ENCODE measurements around the gene ZNF426. TPM values are rescaled to one million over a fixed set of nuclear protein-coding genes. Genes with fewer than 3 reads are reported as not detected.
A peak's percentile ranks its signal among the peaks of the same experiment; 100 is the strongest.

ZNF426 gene
- total and polyA plus RNA-seq, 2 of the 13 experiments (the other 11 are each of a cell fraction or from before 2014, with no cell fraction given), result 3.8 to 14.9 TPM

DNA sequence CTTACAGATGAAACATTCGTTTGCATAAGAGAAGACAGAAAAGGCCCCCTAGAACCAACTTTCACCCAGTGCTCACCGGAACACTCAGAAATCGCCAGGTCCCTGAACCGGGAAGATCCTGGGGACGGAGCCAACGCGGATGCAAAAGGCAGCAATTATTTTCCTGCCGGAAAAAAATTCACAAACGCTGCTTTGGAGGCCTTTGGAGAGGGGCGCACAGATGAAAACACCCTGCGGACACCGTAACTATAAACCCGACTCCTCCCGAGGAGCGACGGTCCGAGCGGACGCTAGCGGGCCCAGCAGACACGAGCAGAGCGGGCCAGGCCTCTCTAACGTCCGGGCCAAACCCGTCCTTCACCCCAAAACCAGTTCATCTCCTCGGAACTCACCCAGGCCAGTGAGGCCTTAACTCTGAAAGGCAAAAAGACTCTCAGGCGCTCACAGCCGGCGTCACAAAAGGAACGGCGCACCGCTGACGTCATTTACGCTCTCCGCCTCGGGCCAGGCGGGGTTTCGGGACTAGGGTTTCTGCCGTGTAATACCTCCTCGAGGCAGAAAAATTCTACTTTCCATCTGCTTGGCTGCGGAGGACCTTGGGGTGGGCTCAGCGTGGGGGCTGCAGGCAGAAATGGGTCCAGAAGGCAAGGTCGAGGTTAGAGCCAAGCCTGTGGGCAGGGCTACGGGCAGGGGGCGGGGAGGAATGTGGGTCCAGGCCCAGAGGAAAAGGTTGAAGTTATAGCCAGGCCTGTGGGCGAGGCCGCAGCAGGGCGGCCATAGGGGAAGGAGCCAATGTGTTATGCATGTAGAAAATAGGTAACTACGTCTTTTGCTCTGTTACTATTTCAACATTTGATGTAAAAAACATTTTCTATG is at the start of gene ZNF426 (continued):
- TF ChIP-seq ONECUT2 (CRISPR knock-in tag; IDR thresholded peaks at IDR 0.05), result no peak
- no peak for TF ChIP-seq ZNF512B (CRISPR knock-in tag; IDR thresholded peaks at IDR 0.05; ENCODE audit: borderline replicate concordance)
- TF ChIP-seq GATA4 (IDR thresholded peaks at IDR 0.05; ENCODE audit: borderline replicate concordance, low read depth), result 0 out of 2 replicates have a peak, but pooled peaks have one; percentile 29
- TF ChIP-seq ZNF451 (CRISPR knock-in tag; IDR thresholded peaks at IDR 0.05), result no peak; the same call in 1 of the 2 replicates
- TF ChIP-seq ZSCAN21 (CRISPR knock-in tag; IDR thresholded peaks at IDR 0.05; ENCODE audit: borderline replicate concordance), result peak; percentile 41; the same call in 1 of the 2 replicates
- TF ChIP-seq SP140L (CRISPR knock-in tag; IDR thresholded peaks at IDR 0.05; ENCODE audit: borderline replicate concordance), result no peak
- TF ChIP-seq, protein P1, sequence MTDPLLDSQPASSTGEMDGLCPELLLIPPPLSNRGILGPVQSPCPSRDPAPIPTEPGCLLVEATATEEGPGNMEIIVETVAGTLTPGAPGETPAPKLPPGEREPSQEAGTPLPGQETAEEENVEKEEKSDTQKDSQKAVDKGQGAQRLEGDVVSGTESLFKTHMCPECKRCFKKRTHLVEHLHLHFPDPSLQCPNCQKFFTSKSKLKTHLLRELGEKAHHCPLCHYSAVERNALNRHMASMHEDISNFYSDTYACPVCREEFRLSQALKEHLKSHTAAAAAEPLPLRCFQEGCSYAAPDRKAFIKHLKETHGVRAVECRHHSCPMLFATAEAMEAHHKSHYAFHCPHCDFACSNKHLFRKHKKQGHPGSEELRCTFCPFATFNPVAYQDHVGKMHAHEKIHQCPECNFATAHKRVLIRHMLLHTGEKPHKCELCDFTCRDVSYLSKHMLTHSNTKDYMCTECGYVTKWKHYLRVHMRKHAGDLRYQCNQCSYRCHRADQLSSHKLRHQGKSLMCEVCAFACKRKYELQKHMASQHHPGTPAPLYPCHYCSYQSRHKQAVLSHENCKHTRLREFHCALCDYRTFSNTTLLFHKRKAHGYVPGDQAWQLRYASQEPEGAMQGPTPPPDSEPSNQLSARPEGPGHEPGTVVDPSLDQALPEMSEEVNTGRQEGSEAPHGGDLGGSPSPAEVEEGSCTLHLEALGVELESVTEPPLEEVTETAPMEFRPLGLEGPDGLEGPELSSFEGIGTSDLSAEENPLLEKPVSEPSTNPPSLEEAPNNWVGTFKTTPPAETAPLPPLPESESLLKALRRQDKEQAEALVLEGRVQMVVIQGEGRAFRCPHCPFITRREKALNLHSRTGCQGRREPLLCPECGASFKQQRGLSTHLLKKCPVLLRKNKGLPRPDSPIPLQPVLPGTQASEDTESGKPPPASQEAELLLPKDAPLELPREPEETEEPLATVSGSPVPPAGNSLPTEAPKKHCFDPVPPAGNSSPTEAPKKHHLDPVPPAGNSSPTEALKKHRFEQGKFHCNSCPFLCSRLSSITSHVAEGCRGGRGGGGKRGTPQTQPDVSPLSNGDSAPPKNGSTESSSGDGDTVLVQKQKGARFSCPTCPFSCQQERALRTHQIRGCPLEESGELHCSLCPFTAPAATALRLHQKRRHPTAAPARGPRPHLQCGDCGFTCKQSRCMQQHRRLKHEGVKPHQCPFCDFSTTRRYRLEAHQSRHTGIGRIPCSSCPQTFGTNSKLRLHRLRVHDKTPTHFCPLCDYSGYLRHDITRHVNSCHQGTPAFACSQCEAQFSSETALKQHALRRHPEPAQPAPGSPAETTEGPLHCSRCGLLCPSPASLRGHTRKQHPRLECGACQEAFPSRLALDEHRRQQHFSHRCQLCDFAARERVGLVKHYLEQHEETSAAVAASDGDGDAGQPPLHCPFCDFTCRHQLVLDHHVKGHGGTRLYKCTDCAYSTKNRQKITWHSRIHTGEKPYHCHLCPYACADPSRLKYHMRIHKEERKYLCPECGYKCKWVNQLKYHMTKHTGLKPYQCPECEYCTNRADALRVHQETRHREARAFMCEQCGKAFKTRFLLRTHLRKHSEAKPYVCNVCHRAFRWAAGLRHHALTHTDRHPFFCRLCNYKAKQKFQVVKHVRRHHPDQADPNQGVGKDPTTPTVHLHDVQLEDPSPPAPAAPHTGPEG (CRISPR knock-in tag; IDR thresholded peaks at IDR 0.05), result peak; percentile 19; the same call in 1 of the 2 replicates
- no peak for TF ChIP-seq SKI (IDR thresholded peaks at IDR 0.05; ENCODE audit: partially characterized antibody)
- TF ChIP-seq HDAC1 (CRISPR knock-in tag; IDR thresholded peaks at IDR 0.05), result peak; percentile 90
- no peak for TF ChIP-seq ZNF180 (CRISPR knock-in tag; IDR thresholded peaks at IDR 0.05; ENCODE audit: borderline replicate concordance, low read depth)
- TF ChIP-seq ZSCAN30 (CRISPR knock-in tag; IDR thresholded peaks at IDR 0.05), result no peak; the same call in 1 of the 2 replicates
- no peak for TF ChIP-seq ZNF234 (CRISPR knock-in tag; conservative IDR thresholded peaks at IDR 0.05)
- TF ChIP-seq, protein P2, sequence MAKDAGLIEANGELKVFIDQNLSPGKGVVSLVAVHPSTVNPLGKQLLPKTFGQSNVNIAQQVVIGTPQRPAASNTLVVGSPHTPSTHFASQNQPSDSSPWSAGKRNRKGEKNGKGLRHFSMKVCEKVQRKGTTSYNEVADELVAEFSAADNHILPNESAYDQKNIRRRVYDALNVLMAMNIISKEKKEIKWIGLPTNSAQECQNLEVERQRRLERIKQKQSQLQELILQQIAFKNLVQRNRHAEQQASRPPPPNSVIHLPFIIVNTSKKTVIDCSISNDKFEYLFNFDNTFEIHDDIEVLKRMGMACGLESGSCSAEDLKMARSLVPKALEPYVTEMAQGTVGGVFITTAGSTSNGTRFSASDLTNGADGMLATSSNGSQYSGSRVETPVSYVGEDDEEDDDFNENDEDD (CRISPR knock-in tag; IDR thresholded peaks at IDR 0.05; ENCODE audit: borderline replicate concordance), result peak; percentile 76; the same call in 1 of the 2 replicates
- no peak for TF ChIP-seq TIGD3 (CRISPR knock-in tag; IDR thresholded peaks at IDR 0.05; ENCODE audit: borderline replicate concordance)
- no peak for TF ChIP-seq MED8 (CRISPR knock-in tag; IDR thresholded peaks at IDR 0.05; ENCODE audit: insufficient replicate concordance)
- peak; percentile 62; the same call in 1 of the 2 replicates for TF ChIP-seq TBX2 (CRISPR knock-in tag; IDR thresholded peaks at IDR 0.05; ENCODE audit: borderline replicate concordance)
